WTC11 (cell line): ENCODE data around the gene CHN1. TPM values are rescaled to one million over a fixed set of nuclear protein-coding genes. Genes with fewer than 3 reads are reported as not detected.

Experiments used
- ATAC-seq: fragments of 200-7000 bp; cut with Tn5 transposase; 2 replicates; pipeline ENCODE4 v1.10.0; 2021; ENCODE audit warnings: mild to moderate bottlenecking, moderate library complexity
- CTCF ChIA-PET: fragments of 300-600 bp; sonication (Branson Sonifier 250); formaldehyde crosslinking; loops from one replicate; lab custom pipeline; 2021; ENCODE audit warnings: antibody characterized with exemption; lab: Charles Lee
- POLR2A ChIA-PET: fragments of 350-600 bp; sonication (Branson Sonifier 250); formaldehyde crosslinking; loops from one replicate; lab custom pipeline; 2021; ENCODE audit warnings: antibody characterized with exemption; lab: Charles Lee
- DNase-seq: peaks from one replicate; pipeline ENCODE4 v3.0.0; 2021; ENCODE audit warnings: low spot score
- H3K27ac Mint-ChIP-seq: 2 replicates; pipeline ENCODE4 v1.8.0; 2021; ENCODE audit warnings: mixed read lengths
- H3K27me3 Mint-ChIP-seq: 2 replicates; pipeline ENCODE4 v1.8.0; 2021; ENCODE audit warnings: low read depth, mild to moderate bottlenecking, moderate library complexity, mixed read lengths
- H3K36me3 Mint-ChIP-seq: 2 replicates; pipeline ENCODE4 v1.8.0; 2021; ENCODE audit warnings: mixed read lengths
- H3K4me1 Mint-ChIP-seq: 2 replicates; pipeline ENCODE4 v1.8.0; 2022; ENCODE audit warnings: mixed read lengths
- H3K4me3 Mint-ChIP-seq: 2 replicates; pipeline ENCODE4 v1.8.0; 2021; ENCODE audit warnings: mild to moderate bottlenecking, moderate library complexity, mixed read lengths
- H3K9me3 Mint-ChIP-seq: 2 replicates; pipeline ENCODE4 v1.8.0; 2021; ENCODE audit warnings: mixed read lengths
- ATF1 ChIP-seq: sonication (generic); formaldehyde crosslinking; IDR thresholded peaks from 2 replicates; pipeline ENCODE4 v1.8.1; 2023; ENCODE audit warnings: mild to moderate bottlenecking, moderate library complexity, missing genetic modification reagents
- CBFB ChIP-seq: sonication (generic); formaldehyde crosslinking; IDR thresholded peaks from 2 replicates; pipeline ENCODE4 v1.8.1; 2022; ENCODE audit warnings: mild to moderate bottlenecking, low read depth, missing genetic modification reagents
- CDX4 ChIP-seq: fragments of 250-450 bp; sonication (Bioruptor Pico); IDR thresholded peaks from 2 replicates; pipeline ENCODE4 v1.9.0; 2021; ENCODE audit warnings: moderate library complexity, mild to moderate bottlenecking, inconsistent platforms, borderline replicate concordance
- CREB1 ChIP-seq: sonication (generic); formaldehyde crosslinking; IDR thresholded peaks from 2 replicates; pipeline ENCODE4 v1.8.0; 2023; ENCODE audit warnings: mild to moderate bottlenecking, missing genetic modification reagents
- E2F5 ChIP-seq: sonication (generic); formaldehyde crosslinking; IDR thresholded peaks from 2 replicates; pipeline ENCODE4 v1.8.1; 2022; ENCODE audit warnings: mild to moderate bottlenecking, moderate library complexity, missing genetic modification reagents
- FOXJ3 ChIP-seq: sonication (generic); formaldehyde crosslinking; IDR thresholded peaks from 2 replicates; pipeline ENCODE4 v1.9.0; 2021; ENCODE audit warnings: missing genetic modification reagents, mild to moderate bottlenecking, borderline replicate concordance
- FOXP4 ChIP-seq: sonication (generic); formaldehyde crosslinking; IDR thresholded peaks from 2 replicates; pipeline ENCODE4 v1.8.0; 2022; ENCODE audit warnings: mild to moderate bottlenecking, missing genetic modification reagents
- HMGA2 ChIP-seq: fragments of 250-450 bp; sonication (Bioruptor Pico); IDR thresholded peaks from 2 replicates; pipeline ENCODE4 v1.4.0; 2021; ENCODE audit warnings: mild to moderate bottlenecking, moderate library complexity
- JUN ChIP-seq: sonication (generic); formaldehyde crosslinking; IDR thresholded peaks from 2 replicates; pipeline ENCODE4 v1.8.0; 2023; ENCODE audit warnings: mild to moderate bottlenecking, missing genetic modification reagents
- NFATC4 ChIP-seq: fragments of 250-450 bp; sonication (Bioruptor Pico); IDR thresholded peaks from 2 replicates; pipeline ENCODE4 v1.9.0; 2021; ENCODE audit warnings: mild to moderate bottlenecking
- NR3C1 ChIP-seq: sonication (generic); formaldehyde crosslinking; conservative IDR thresholded peaks from 2 replicates; pipeline ENCODE4 v1.8.1; 2023; ENCODE audit warnings: low read depth, mild to moderate bottlenecking, missing genetic modification reagents
- TCF7 ChIP-seq: sonication (generic); formaldehyde crosslinking; IDR thresholded peaks from 2 replicates; pipeline ENCODE4 v1.8.0; 2022; ENCODE audit warnings: mild to moderate bottlenecking, low read depth, missing genetic modification reagents, moderate library complexity
- TEAD1 ChIP-seq: sonication (generic); formaldehyde crosslinking; IDR thresholded peaks from 2 replicates; pipeline ENCODE4 v1.8.0; 2022; ENCODE audit warnings: mild to moderate bottlenecking, missing genetic modification reagents
- USF2 ChIP-seq: sonication (generic); formaldehyde crosslinking; IDR thresholded peaks from 2 replicates; pipeline ENCODE4 v1.8.1; 2023; ENCODE audit warnings: mild to moderate bottlenecking, missing genetic modification reagents, moderate library complexity
- ZNF121 ChIP-seq: sonication (generic); formaldehyde crosslinking; IDR thresholded peaks from 2 replicates; pipeline ENCODE4 v1.8.0; 2023; ENCODE audit warnings: missing genetic modification reagents
- ZNF219 ChIP-seq: sonication (generic); formaldehyde crosslinking; IDR thresholded peaks from 2 replicates; pipeline ENCODE4 v1.8.0; 2023; ENCODE audit warnings: missing genetic modification reagents, mild to moderate bottlenecking, borderline replicate concordance
- ZNF263 ChIP-seq: sonication (generic); formaldehyde crosslinking; IDR thresholded peaks from 2 replicates; pipeline ENCODE4 v1.8.1; 2022; ENCODE audit warnings: low read depth, mild to moderate bottlenecking, moderate library complexity, missing genetic modification reagents
- ZNF416 ChIP-seq: fragments of 250-450 bp; sonication (Bioruptor Pico); IDR thresholded peaks from 2 replicates; pipeline ENCODE4 v1.9.0; 2021; ENCODE audit warnings: mild to moderate bottlenecking, inconsistent platforms
- ZNF512 ChIP-seq: sonication (generic); formaldehyde crosslinking; IDR thresholded peaks from 2 replicates; pipeline ENCODE4 v1.8.1; 2022; ENCODE audit warnings: missing genetic modification reagents, borderline replicate concordance
- total RNA-seq: library from RNA; stranded (reverse); gene quantifications from 3 replicates; pipeline ENCODE4 v1.2.3, GENCODE V29; 2021

Gene CHN1
- total RNA-seq, 1 experiment from 2014 or later = 30.0 TPM

GRCh38 chr2:175019566-175020327, 14.6 kb upstream of the CHN1 start:
- ATAC-seq (no peak), DNase-seq (no peak)
- ChIA-PET POLR2A (no interaction called here), CTCF (interaction anchor here (0.9 to 1.2 kb wide), 2 partner anchors 12 to 248 kb away, joined by 3 read pairs; no protein-coding TSS in a partner anchor)
- Mint-ChIP-seq H3K36me3 (peaks cover 6% of the 10 kb centered on the region), H3K27me3 (peaks cover 3% of the 10 kb centered on the region; the same call in 1 of the 2 replicates), H3K4me3 (no peak overlapping the region)
- TF ChIP-seq ATF1 (CRISPR knock-in tag) (no peak), NR3C1 (no peak)
- TF ChIP-seq, all 79 proteins: peak for 0
- H3K9me3 Mint-ChIP-seq = peaks cover 16% of the 10 kb centered on the region
- H3K4me1 Mint-ChIP-seq = peaks cover 2% of the 10 kb centered on the region; the same call in 1 of the 2 replicates
- no peak overlapping the region for H3K27ac Mint-ChIP-seq

GRCh38 chr2:175017618-175018414, 12.6 kb upstream of the CHN1 start:
- Mint-ChIP-seq H3K27me3 (peaks cover 3% of the 10 kb centered on the region; the same call in 1 of the 2 replicates), H3K4me1 (peaks cover 7% of the 10 kb centered on the region)
- POLR2A ChIA-PET = no interaction called here
- no peak for TF ChIP-seq ZNF219 (CRISPR knock-in tag)
- no peak for TF ChIP-seq ZNF263 (CRISPR knock-in tag)
- no peak for TF ChIP-seq TCF7
- TF ChIP-seq USF2 (CRISPR knock-in tag) = no peak
- no peak for TF ChIP-seq CDX4
- no peak for TF ChIP-seq CREB1 (CRISPR knock-in tag)
- TF ChIP-seq FOXJ3 (CRISPR knock-in tag) = no peak
- TF ChIP-seq JUN (CRISPR knock-in tag) = no peak
- TF ChIP-seq, all 79 proteins: peak for 0
- DNase-seq (no peak), ATAC-seq (no peak)
- Mint-ChIP-seq H3K4me3 (no peak overlapping the region), H3K36me3 (peaks cover 9% of the 10 kb centered on the region), H3K9me3 (peaks cover 26% of the 10 kb centered on the region), H3K27ac (no peak overlapping the region)
- CTCF ChIA-PET = interaction anchor here (1.1 kb wide), 1 partner anchor 186 kb away, joined by 3 read pairs; no protein-coding TSS in a partner anchor

GRCh38 chr2:175015340-175015739, 10.2 kb upstream of the CHN1 start:
- Mint-ChIP-seq H3K4me1 (peaks cover 8% of the 10 kb centered on the region), H3K36me3 (peaks cover 9% of the 10 kb centered on the region), H3K9me3 (peaks cover 26% of the 10 kb centered on the region), H3K27ac (no peak overlapping the region), H3K4me3 (no peak overlapping the region), H3K27me3 (peaks cover 3% of the 10 kb centered on the region)
- no peak for ATAC-seq
- DNase-seq = no peak
- CTCF ChIA-PET = interaction anchor here (0.9 kb wide), 1 partner anchor 10 kb away, joined by 3 read pairs; the partner anchor contains the start of gene CHN1
- TF ChIP-seq TCF7 (no peak), HMGA2 (CRISPR knock-in tag) (no peak), ZNF512 (CRISPR knock-in tag) (no peak)
- POLR2A ChIA-PET = no interaction called here

- Mint-ChIP-seq H3K4me1 (peaks cover 14% of the 10 kb centered on the region), H3K27me3 (no peaks in the 10 kb centered on the region; the same call in 1 of the 2 replicates), H3K27ac (no peak overlapping the region; the same call in 1 of the 2 replicates), H3K4me3 (no peak overlapping the region), H3K36me3 (peaks cover 9% of the 10 kb centered on the region), H3K9me3 (peaks cover 25% of the 10 kb centered on the region)
- ChIA-PET POLR2A (no interaction called here), CTCF (no interaction called here)
- ATAC-seq (no peak; the same call in 1 of the 2 replicates), DNase-seq (no peak)
- no peak for TF ChIP-seq E2F5 (CRISPR knock-in tag)
- no peak for TF ChIP-seq TEAD1 (CRISPR knock-in tag)
- TF ChIP-seq ZNF416 (CRISPR knock-in tag) = no peak
- no peak for TF ChIP-seq FOXP4
- no peak for TF ChIP-seq NFATC4 (CRISPR knock-in tag)
- no peak for TF ChIP-seq CBFB (CRISPR knock-in tag)
- no peak for TF ChIP-seq ZNF121 (CRISPR knock-in tag)
Measured at GRCh38 chr2:175012516-175012915, 7.3 kb upstream of the CHN1 start.
